Activated CD4-positive, CD25-positive, alpha-beta regulatory T cell treated with anti-CD3 and anti-CD28 coated beads, Interleukin-2, amount 50 U/mL, for 16 hours (primary cell): Measurements from ENCODE around the gene IP6K3.

Source experiments
- DNase-seq: peaks from one replicate; pipeline ENCODE4 v3.0.0-alpha.2; 2020; ENCODE audit warnings: low read depth, low spot score

IP6K3 gene

GRCh38 chr6:33740794-33741193, 5.9 kb downstream of the IP6K3 start:
- DNase-seq: no peak

GRCh38 chr6:33740204-33740608, 6.5 kb downstream of the IP6K3 start:
- DNase-seq: no peak

GRCh38 chr6:33739571-33739970, 7.1 kb downstream of the IP6K3 start:
- no peak for DNase-seq

GRCh38 chr6:33738879-33739278, 7.8 kb downstream of the IP6K3 start:
- DNase-seq: no peak

- no peak for DNase-seq
Observed at GRCh38 chr6:33738153-33738552, 8.6 kb downstream of the IP6K3 start.

GRCh38 chr6:33737267-33738026, 9.3 kb downstream of the IP6K3 start:
- no peak for DNase-seq

GRCh38 chr6:33735216-33735615, 11.5 kb downstream of the IP6K3 start:
- DNase-seq: no peak

- no peak for DNase-seq
Observed at GRCh38 chr6:33733709-33734007, 13.0 kb downstream of the IP6K3 start.

- no peak for DNase-seq
Observed at GRCh38 chr6:33732817-33733708, 13.6 kb downstream of the IP6K3 start.

GRCh38 chr6:33732385-33732784, 14.3 kb downstream of the IP6K3 start:
- DNase-seq: no peak

GRCh38 chr6:33731751-33732282, 14.9 kb downstream of the IP6K3 start:
- no peak for DNase-seq

- DNase-seq: no peak
Observed at GRCh38 chr6:33731035-33731434, 15.7 kb downstream of the IP6K3 start.

GRCh38 chr6:33730611-33731010, 16.1 kb downstream of the IP6K3 start:
- DNase-seq: no peak

GRCh38 chr6:33729059-33729458, 17.6 kb downstream of the IP6K3 start:
- no peak for DNase-seq

- DNase-seq: no peak
Observed at GRCh38 chr6:33728438-33728837, 18.3 kb downstream of the IP6K3 start.

- DNase-seq: no peak
Observed at GRCh38 chr6:33727932-33728331, 18.8 kb downstream of the IP6K3 start.

- DNase-seq: no peak
Observed at GRCh38 chr6:33727126-33727525, 19.6 kb downstream of the IP6K3 start.

- DNase-seq: no peak
Observed at GRCh38 chr6:33726696-33727095, 20.0 kb downstream of the IP6K3 start.

- DNase-seq: no peak
Observed at GRCh38 chr6:33725891-33726673, 20.6 kb downstream of the IP6K3 start.

- no peak for DNase-seq
Observed at GRCh38 chr6:33725222-33725621, 21.5 kb downstream of the IP6K3 start.

- DNase-seq: no peak
Observed at GRCh38 chr6:33724102-33725023, 22.3 kb downstream of the IP6K3 start.
